H54 (cell line): ENCODE data around the gene CHRNB1.
A peak's percentile ranks its signal among the peaks of the same experiment; 100 is the strongest.

ENCODE experiments used
- DNase-seq: peaks from one replicate; pipeline ENCODE4 v3.0.0; 2011; ENCODE audit warnings: low spot score, mixed read lengths; ENCODE audit not compliant: insufficient read length
- FAIRE-seq: peaks from 3 replicates; lab custom pipeline; 2011; peaks lifted over from hg19 to GRCh38; lab: Jason Lieb, UNC
- POLR2A ChIP-seq: IDR thresholded peaks from 2 replicates; pipeline ENCODE4 v1.6.1; 2011; ENCODE audit warnings: low read depth, mild to moderate bottlenecking, low read length

CHRNB1 gene

GRCh38 chr17:7436556-7437368 is 8.1 kb upstream of the CHRNB1 start:
- FAIRE-seq (no peak), DNase-seq (peak; percentile 75)
- TF ChIP-seq POLR2A: no peak

- TF ChIP-seq POLR2A: no peak
- no peak for FAIRE-seq
- no peak for DNase-seq
Observed at GRCh38 chr17:7437369-7437863, 7.4 kb upstream of the CHRNB1 start.

- FAIRE-seq (no peak), DNase-seq (no peak)
- TF ChIP-seq POLR2A: no peak
Observed at GRCh38 chr17:7437950-7438614, 6.8 kb upstream of the CHRNB1 start.

GRCh38 chr17:7438656-7439460 is 6.0 kb upstream of the CHRNB1 start:
- DNase-seq (no peak), FAIRE-seq (no peak)
- TF ChIP-seq POLR2A: no peak

DNA sequence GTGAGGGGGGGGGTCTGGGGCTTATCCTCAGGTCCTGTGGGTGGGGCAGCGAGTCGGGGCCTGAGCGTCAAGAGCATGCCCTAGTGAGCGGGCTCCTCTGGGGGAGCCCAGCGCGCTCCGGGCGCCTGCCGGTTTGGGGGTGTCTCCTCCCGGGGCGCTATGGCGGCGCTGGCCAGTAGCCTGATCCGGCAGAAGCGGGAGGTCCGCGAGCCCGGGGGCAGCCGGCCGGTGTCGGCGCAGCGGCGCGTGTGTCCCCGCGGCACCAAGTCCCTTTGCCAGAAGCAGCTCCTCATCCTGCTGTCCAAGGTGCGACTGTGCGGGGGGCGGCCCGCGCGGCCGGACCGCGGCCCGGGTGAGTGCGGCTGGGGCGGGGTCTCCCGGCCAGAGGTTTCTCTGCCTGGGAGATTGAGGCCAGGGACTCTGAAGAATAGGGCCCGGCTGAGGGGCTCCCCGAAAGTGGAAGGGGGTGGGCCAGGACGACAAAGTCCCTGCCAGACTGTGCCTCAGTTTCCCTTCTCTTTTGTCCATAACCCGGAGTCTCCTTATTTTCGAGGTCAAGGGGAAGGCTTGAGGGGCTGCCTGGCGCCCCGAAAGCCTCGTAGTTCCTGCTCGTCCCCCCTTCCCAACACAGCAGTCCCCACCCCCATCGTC is 5.3 kb upstream of the CHRNB1 start, which contains the start of gene FGF11:
Gene FGF11, plus strand, starts transcription at position 51 of the 651 bp plus-strand sequence. Its CDS starts 109 bp downstream, at position 160.
- FAIRE-seq (no peak), DNase-seq (no peak)
- no peak for TF ChIP-seq POLR2A

- no peak for TF ChIP-seq POLR2A
- FAIRE-seq (no peak), DNase-seq (no peak)
Observed at GRCh38 chr17:7440113-7440833, 4.6 kb upstream of the CHRNB1 start.

DNA sequence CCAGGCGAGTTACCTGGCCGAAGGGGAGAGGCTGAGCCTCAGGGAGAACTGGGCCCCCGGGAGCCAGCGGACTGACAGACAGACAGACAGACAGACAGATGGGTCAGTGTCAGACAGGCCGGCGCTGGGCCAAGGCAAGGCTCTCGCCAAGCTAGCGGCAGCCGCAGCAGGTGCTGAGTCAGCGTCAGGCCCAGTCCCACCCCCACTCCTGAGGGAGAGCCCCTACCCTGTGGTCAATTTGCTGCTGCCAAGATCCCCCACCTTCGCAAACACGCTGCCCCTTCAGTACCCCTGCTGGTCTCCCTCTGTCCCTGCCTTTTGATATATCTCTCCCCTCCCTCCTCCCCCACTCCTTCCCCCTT is 4.0 kb upstream of the CHRNB1 start:
- FAIRE-seq: no peak

GRCh38 chr17:7441266-7441665 is 3.6 kb upstream of the CHRNB1 start:
- TF ChIP-seq POLR2A: no peak
- DNase-seq (no peak), FAIRE-seq (no peak)

More for the DNA sequence above, 4.0 kb upstream of the CHRNB1 start:
- no peak for DNase-seq
- TF ChIP-seq POLR2A: no peak

DNA sequence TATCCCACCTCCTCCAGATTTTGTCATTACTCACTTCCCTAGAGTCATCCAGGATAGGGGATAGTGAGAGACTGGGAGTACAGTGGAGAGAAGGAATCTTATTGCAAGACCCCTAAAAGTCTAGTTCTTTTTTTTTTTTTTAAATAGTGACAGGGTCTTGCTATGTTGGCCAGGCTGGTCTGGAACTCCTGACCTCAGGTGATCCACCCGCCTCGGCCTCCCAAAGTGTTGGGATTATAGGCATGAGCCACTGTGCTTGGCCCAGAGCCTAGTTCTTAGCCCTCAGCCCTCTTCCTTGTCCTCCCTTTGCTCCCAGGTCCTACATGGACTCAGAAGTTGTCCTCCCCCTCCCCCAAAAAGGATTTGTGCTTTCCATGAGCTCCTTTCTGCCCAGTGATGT is 2.7 kb upstream of the CHRNB1 start:
- FAIRE-seq (no peak), DNase-seq (no peak)
- no peak for TF ChIP-seq POLR2A

DNA sequence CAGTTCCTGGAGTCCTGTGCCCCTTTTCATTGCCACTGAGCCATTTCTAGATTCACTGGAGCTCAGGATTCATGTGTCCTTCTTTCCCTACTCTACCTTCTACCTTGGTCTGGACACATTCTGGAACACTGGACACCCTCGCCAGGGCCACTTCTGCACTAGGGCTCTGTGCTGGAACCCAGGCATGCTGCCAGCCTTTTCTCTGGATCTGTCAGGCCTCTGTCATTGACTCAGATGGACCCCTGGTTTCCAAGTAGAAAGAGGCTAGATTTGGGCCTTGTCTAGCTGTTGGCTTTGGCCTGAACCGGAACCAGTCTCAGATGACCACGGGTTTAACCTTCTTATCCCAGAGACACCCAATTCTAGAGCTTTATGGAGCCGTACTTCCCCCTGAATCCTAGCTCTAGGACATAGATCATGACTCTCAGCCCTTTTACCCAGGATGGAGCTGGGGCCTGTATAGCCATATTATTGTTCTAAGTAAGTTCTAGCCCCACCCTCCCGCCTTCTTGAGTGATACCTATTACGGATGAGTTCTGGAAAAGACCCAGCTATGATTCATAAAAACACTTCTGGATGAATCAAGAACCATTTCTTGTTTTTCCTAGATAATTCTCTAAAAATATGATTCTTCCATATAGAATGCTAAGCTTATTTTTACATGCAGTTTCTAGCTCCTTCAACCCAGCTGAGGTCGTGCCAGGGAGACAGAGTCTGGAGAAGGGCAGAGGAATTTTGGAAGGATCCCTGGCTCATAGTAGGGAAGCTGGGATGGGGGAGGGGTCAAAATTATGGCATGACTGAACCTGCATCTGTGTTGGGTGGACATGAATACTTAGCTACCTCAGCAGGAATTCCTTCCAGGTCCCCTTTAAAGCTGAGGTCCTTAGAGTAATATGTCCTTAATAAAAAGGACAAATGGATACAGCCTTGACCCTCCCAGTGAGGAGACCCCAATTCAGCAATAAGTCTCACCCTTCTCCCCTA is 1.1 kb upstream of the CHRNB1 start:
- FAIRE-seq (no peak), DNase-seq (no peak)
- no peak for TF ChIP-seq POLR2A

DNA sequence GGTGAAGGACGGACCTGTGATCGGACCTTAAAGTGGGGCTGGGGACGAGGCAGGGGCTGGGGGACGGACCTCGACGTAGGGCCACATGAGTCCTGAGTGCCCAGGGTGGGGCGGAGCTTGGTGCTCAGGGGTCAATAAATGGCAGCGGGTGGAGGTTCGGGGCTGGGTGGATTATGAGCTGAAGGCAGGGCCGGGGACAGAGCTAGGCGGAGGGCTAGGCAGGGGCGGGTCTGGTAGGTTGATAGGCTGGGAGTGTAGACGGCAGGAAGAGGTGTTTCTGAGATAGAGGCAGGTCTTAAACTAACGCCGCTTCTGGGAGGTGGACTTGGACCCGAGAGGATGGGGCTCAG is 733 bp downstream of the CHRNB1 start:
- DNase-seq (no peak), FAIRE-seq (no peak)
- no peak for TF ChIP-seq POLR2A

DNA sequence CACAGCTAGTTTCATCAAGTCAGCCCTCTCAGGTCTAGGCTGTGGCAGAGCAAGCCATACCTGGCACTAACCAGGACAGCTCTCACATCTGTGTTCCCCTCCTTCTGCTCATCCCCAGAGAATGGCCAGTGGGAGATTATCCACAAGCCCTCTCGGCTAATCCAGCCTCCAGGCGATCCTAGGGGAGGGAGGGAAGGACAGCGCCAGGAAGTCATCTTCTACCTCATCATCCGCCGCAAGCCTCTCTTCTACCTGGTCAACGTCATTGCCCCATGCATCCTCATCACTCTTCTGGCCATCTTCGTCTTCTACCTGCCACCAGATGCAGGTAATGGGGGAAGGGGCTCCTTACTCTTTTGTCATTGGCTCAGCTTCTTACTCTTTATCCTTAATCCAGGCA is 3.6 kb downstream of the CHRNB1 start:
- DNase-seq (no peak), FAIRE-seq (no peak)
- TF ChIP-seq POLR2A: no peak
